A673 (cell line): ENCODE measurements around the gene FRK.

Experiments used
- CTCF ChIP-seq: fragments of 300-800, 200-600 bp; sonication (generic); conservative IDR thresholded peaks from 2 replicates; pipeline ENCODE4 v1.5.1; 2017; ENCODE audit warnings: low read depth, mild to moderate bottlenecking, antibody characterized with exemption, low read length, moderate library complexity, mixed read lengths
- EZH2 ChIP-seq: fragments of 200-600 bp; sonication (generic); IDR thresholded peaks from 2 replicates; pipeline ENCODE4 v1.6.1; 2017; ENCODE audit warnings: borderline replicate concordance, low read depth, mild to moderate bottlenecking, mixed read lengths, antibody characterized with exemption, low read length; ENCODE audit not compliant: poor library complexity, severe bottlenecking

GRCh38 chr6:115947966-115948541 is 112.6 kb downstream of the FRK start:
- TF ChIP-seq CTCF (no peak), EZH2 (no peak)
